SK-N-SH (cell line): ENCODE data around the gene ABHD11. TPM values are rescaled to one million over a fixed set of nuclear protein-coding genes. Genes with fewer than 3 reads are reported as not detected.

ENCODE experiments used
- CTCF ChIA-PET: fragments of 300-600, 350-600 bp; formaldehyde crosslinking; extraction: SDS; loops from one replicate; lab custom pipeline; 2021; lab: Yijun Ruan, JAX
- POLR2A ChIA-PET: fragments of 350-600 bp; sonication (Branson Sonifier 250); formaldehyde crosslinking; extraction: SDS; loops from one replicate; lab custom pipeline; 2020; ENCODE audit warnings: antibody characterized with exemption, inconsistent platforms; lab: Yijun Ruan, JAX
- DNase-seq: peaks from one replicate; pipeline ENCODE4 v3.0.0; 2012
- H2AFZ ChIP-seq: fragments of 200-600 bp; sonication (generic); 2 replicates; pipeline ENCODE4 v1.8.1; 2016; ENCODE audit warnings: antibody characterized with exemption, mild to moderate bottlenecking, low read depth
- H3F3A ChIP-seq: fragments of 200-600 bp; sonication (generic); replicated peaks from 2 replicates; pipeline ENCODE3; 2016; ENCODE audit warnings: antibody characterized with exemption, mild to moderate bottlenecking; ENCODE audit not compliant: insufficient read depth
- H3K27ac ChIP-seq, 2 experiments: fragments of 200-500 bp in 1 of 2; fragments of 200-600 bp in 1 of 2; sonication (Bioruptor generic) in 1 of 2; sonication (generic), shearing (Covaris generic) in 1 of 2; 2 replicates each; pipeline versions ENCODE4 v1.5.1 to v1.6.1; 2014 to 2016; ENCODE audit warnings: low read depth in 2 of 2, inconsistent platforms in 1 of 2, low read length in 1 of 2, mild to moderate bottlenecking in 1 of 2, mixed read lengths in 1 of 2
- H3K27me3 ChIP-seq: fragments of 200-600 bp; sonication (generic), shearing (Covaris generic); 2 replicates; pipeline ENCODE4 v1.6.1; 2016; ENCODE audit warnings: mixed run types; ENCODE audit not compliant: insufficient read depth
- H3K36me3 ChIP-seq, 2 experiments: fragments of 200-500 bp in 1 of 2; fragments of 200-600 bp in 1 of 2; sonication (Bioruptor generic) in 1 of 2; sonication (generic) in 1 of 2; replicated peaks in 1 of 2; 2 replicates each; pipeline versions ENCODE3 to v1.5.1; 2014 to 2016; ENCODE audit warnings: low read length in 1 of 2, mild to moderate bottlenecking in 1 of 2; ENCODE audit not compliant: insufficient read depth in 2 of 2, control insufficient read depth in 1 of 2
- H3K4me1 ChIP-seq, 2 experiments: fragments of 200-500 bp in 1 of 2; fragments of 200-600 bp in 1 of 2; sonication (Bioruptor generic) in 1 of 2; sonication (generic), shearing (Covaris generic) in 1 of 2; 2 replicates each; pipeline versions ENCODE4 v1.5.1 to v1.6.1; 2014 to 2016; ENCODE audit warnings: low read depth in 1 of 2, low read length in 1 of 2, mixed run types in 1 of 2; ENCODE audit not compliant: insufficient read depth in 2 of 2, control insufficient read depth in 1 of 2
- H3K4me2 ChIP-seq: fragments of 200-600 bp; sonication (generic), shearing (Covaris generic); 2 replicates; pipeline ENCODE4 v1.6.1; 2017; ENCODE audit warnings: mixed run types
- H3K4me3 ChIP-seq, 2 experiments: fragments of 200-500 bp in 1 of 2; fragments of 200-600 bp in 1 of 2; sonication (Bioruptor generic) in 1 of 2; sonication (generic), shearing (Covaris generic) in 1 of 2; 2 replicates each; pipeline versions ENCODE4 v1.5.1 to v1.8.1; 2014 to 2016; ENCODE audit warnings: low read depth in 2 of 2, inconsistent platforms in 1 of 2, low read length in 1 of 2, mild to moderate bottlenecking in 1 of 2, mixed read lengths in 1 of 2, moderate library complexity in 1 of 2
- H3K79me2 ChIP-seq: fragments of 200-600 bp; sonication (generic); 2 replicates; pipeline ENCODE4 v1.8.1; 2017; ENCODE audit warnings: mild to moderate bottlenecking; ENCODE audit not compliant: insufficient read depth
- H3K9ac ChIP-seq: fragments of 200-600 bp; sonication (generic); 2 replicates; pipeline ENCODE4 v1.6.1; 2017; ENCODE audit warnings: mixed run types
- H3K9me2 ChIP-seq: fragments of 200-600 bp; sonication (generic); 2 replicates; pipeline ENCODE4 v1.6.1; 2017; ENCODE audit warnings: mixed run types
- H3K9me3 ChIP-seq: fragments of 200-600 bp; sonication (generic); 2 replicates; pipeline ENCODE4 v1.6.1; 2017; ENCODE audit warnings: mixed run types, mild to moderate bottlenecking, moderate library complexity
- H4K20me1 ChIP-seq: fragments of 200-600 bp; sonication (generic); 2 replicates; pipeline ENCODE4 v1.6.1; 2017; ENCODE audit warnings: mild to moderate bottlenecking, mixed run types; ENCODE audit not compliant: insufficient read depth
- CHD2 ChIP-seq: fragments of 150-350 bp; IDR thresholded peaks from 2 replicates; pipeline ENCODE4 v1.6.1; 2018; ENCODE audit warnings: low read length; ENCODE audit not compliant: partially characterized antibody
- CTCF ChIP-seq: fragments of 200-600 bp; sonication (generic); IDR thresholded peaks from 2 replicates; pipeline ENCODE4 v1.6.1; 2017; ENCODE audit warnings: antibody characterized with exemption, mild to moderate bottlenecking, moderate library complexity
- FOXJ3 ChIP-seq: sonication (generic); formaldehyde crosslinking; IDR thresholded peaks from 2 replicates; pipeline ENCODE4 v1.5.1; 2020; ENCODE audit warnings: mild to moderate bottlenecking, missing genetic modification reagents
- IRF3 ChIP-seq: fragments of 150-350 bp; IDR thresholded peaks from 2 replicates; pipeline ENCODE4 v1.6.1; 2016; ENCODE audit warnings: mild to moderate bottlenecking, low read depth, low read length
- JUND ChIP-seq: IDR thresholded peaks from 2 replicates; pipeline ENCODE4 v1.4.0; 2012
- MAX ChIP-seq: IDR thresholded peaks from 2 replicates; pipeline ENCODE4 v1.4.0; 2012; ENCODE audit warnings: low read depth
- PBX3 ChIP-seq: IDR thresholded peaks from 2 replicates; pipeline ENCODE4; 2012
- RCOR1 ChIP-seq: fragments of 150-350 bp; IDR thresholded peaks from 2 replicates; pipeline ENCODE4 v1.6.1; 2017; ENCODE audit warnings: antibody characterized with exemption, low read length
- REST ChIP-seq: IDR thresholded peaks from 2 replicates; pipeline ENCODE4 v1.6.1; 2012; ENCODE audit warnings: mild to moderate bottlenecking, low read depth, low read length, moderate library complexity
- RXRA ChIP-seq: IDR thresholded peaks from 2 replicates; pipeline ENCODE4 v1.4.0; 2012; ENCODE audit warnings: low read depth, mild to moderate bottlenecking, borderline replicate concordance
- TAF1 ChIP-seq: IDR thresholded peaks from 2 replicates; pipeline ENCODE4 v1.6.1; 2012; ENCODE audit warnings: low read depth, mild to moderate bottlenecking, low read length, moderate library complexity, borderline replicate concordance
- USF1 ChIP-seq: IDR thresholded peaks from 2 replicates; pipeline ENCODE4 v1.4.0; 2012; ENCODE audit warnings: low read depth, borderline replicate concordance
- ZBTB33 ChIP-seq: IDR thresholded peaks from 2 replicates; pipeline ENCODE4 v1.4.0; 2012; ENCODE audit warnings: low read depth, borderline replicate concordance
- WGBS: methylation state at CpG from one replicate; pipeline ENCODE4 v1.1.6; 2017; ENCODE audit warnings: low lambda C conversion rate; 5-methylcytosine and 5-hydroxymethylcytosine counted together
- polyA plus RNA-seq, 3 experiments: library from polyadenylated mRNA; depleted of rRNA; stranded (reverse); fragments of >200 nt; gene quantifications; 2 replicates each; pipeline ENCODE4 v1.2.3, GENCODE V29; 2012

ABHD11 gene
- polyA plus RNA-seq, 1 of the 3 experiments (the other 2 are of a cell fraction) = 29.9 TPM

- Histone ChIP-seq H3K79me2 (no peaks in the 10 kb centered on the region), H3K4me3 (no peak overlapping the region), H3K4me2 (no peak overlapping the region)
- TF ChIP-seq USF1 = no peak
- TF ChIP-seq CHD2 = no peak
- TF ChIP-seq RXRA = no peak
- no peak for TF ChIP-seq FOXJ3 (CRISPR knock-in tag)
- no peak for TF ChIP-seq TAF1
- no peak for TF ChIP-seq ZBTB33
- no peak for TF ChIP-seq IRF3
- no peak for TF ChIP-seq RCOR1
- TF ChIP-seq CTCF = no peak
- TF ChIP-seq REST = no peak
- TF ChIP-seq PBX3 = no peak
- no peak for TF ChIP-seq JUND
- TF ChIP-seq MAX = no peak
- TF ChIP-seq, all 33 proteins: peak for 0
- ChIA-PET POLR2A (interaction anchor here (1.2 kb wide), 1 partner anchor 11 kb away, joined by 3 read pairs; the partner anchor contains the start of gene ABHD11), CTCF (interaction anchor here (1.0 to 12.8 kb wide), 8 partner anchors 9 to 126 kb away, joined by 3 to 272 read pairs (median 4); no protein-coding TSS in a partner anchor)
- no peaks in the 10 kb centered on the region for H3K36me3 ChIP-seq
- DNase-seq = no peak
- H3K9me2 ChIP-seq = no peaks in the 10 kb centered on the region
- H3K27me3 ChIP-seq = no peaks in the 10 kb centered on the region
- H3K9ac ChIP-seq = no peak overlapping the region
- no peak overlapping the region for H3K27ac ChIP-seq
- H3K9me3 ChIP-seq = no peaks in the 10 kb centered on the region
- H2AFZ ChIP-seq = no peak overlapping the region
- no peaks in the 10 kb centered on the region for H4K20me1 ChIP-seq
- WGBS = 45% methylated on average over 5 of the region's 5 CpGs
- no peaks in the 10 kb centered on the region for H3K4me1 ChIP-seq
- H3F3A ChIP-seq = peaks cover 6% of the 10 kb centered on the region
These were observed 10.1 kb downstream of the ABHD11 start for GRCh38 chr7:73728551-73728950.
